GM12878 (cell line): ENCODE data around the gene C12orf60. TPM values are rescaled to one million over a fixed set of nuclear protein-coding genes. Genes with fewer than 3 reads are reported as not detected.

Source experiments
- BRCA1 ChIP-seq: IDR thresholded peaks from 2 replicates; pipeline ENCODE4 v1.6.1; 2011; ENCODE audit warnings: low read depth, low read length, improper control_type of control experiment
- CHD2 ChIP-seq: IDR thresholded peaks from 2 replicates; pipeline ENCODE4 v1.6.1; 2011; ENCODE audit warnings: low read depth, low read length, improper control_type of control experiment, borderline replicate concordance
- CHD4 ChIP-seq: fragments of 200-600 bp; sonication (generic); IDR thresholded peaks from 2 replicates; pipeline ENCODE4 v1.6.1; 2016; ENCODE audit warnings: mild to moderate bottlenecking
- CREB1 ChIP-seq: IDR thresholded peaks from 2 replicates; pipeline ENCODE4 v1.6.1; 2012; ENCODE audit warnings: low read depth, mild to moderate bottlenecking, inconsistent platforms
- DPF2 ChIP-seq: fragments of 450-650 bp; IDR thresholded peaks from 2 replicates; pipeline ENCODE4 v1.6.1; 2017; ENCODE audit warnings: mild to moderate bottlenecking
- EP300 ChIP-seq, 2 experiments: fragments of 150-350 bp in 1 of 2; IDR thresholded peaks; 2 replicates each; pipeline ENCODE4 v1.6.1; 2011 to 2012; ENCODE audit warnings: low read depth in 2 of 2, low read length in 2 of 2, borderline replicate concordance in 1 of 2, improper control_type of control experiment in 1 of 2, inconsistent platforms in 1 of 2; ENCODE audit not compliant: control insufficient read depth in 1 of 2
- ETV6 ChIP-seq, 2 experiments: fragments of 450-650 bp in 1 of 2; IDR thresholded peaks in 1 of 2; conservative IDR thresholded peaks in 1 of 2; 2 replicates each; pipeline ENCODE4 v1.6.1; 2014; ENCODE audit warnings: antibody characterized with exemption in 1 of 2, borderline replicate concordance in 1 of 2, low read depth in 1 of 2, mild to moderate bottlenecking in 1 of 2, moderate library complexity in 1 of 2
- GABPA ChIP-seq: IDR thresholded peaks from 2 replicates; pipeline ENCODE4 v1.6.1; 2014; ENCODE audit warnings: antibody characterized with exemption, low read depth, mild to moderate bottlenecking, inconsistent platforms
- GATAD2B ChIP-seq: fragments of 450-650 bp; conservative IDR thresholded peaks from 2 replicates; pipeline ENCODE4 v1.6.1; 2017; ENCODE audit warnings: low read depth, mild to moderate bottlenecking, moderate library complexity
- HDGF ChIP-seq: fragments of 450-650 bp; IDR thresholded peaks from 2 replicates; pipeline ENCODE4 v1.6.1; 2016; ENCODE audit warnings: antibody characterized with exemption
- IKZF2 ChIP-seq, 2 experiments: fragments of 450-650 bp; IDR thresholded peaks; 2 replicates each; pipeline ENCODE4 v1.6.1; 2017; ENCODE audit warnings: mild to moderate bottlenecking in 2 of 2, moderate library complexity in 2 of 2
- IRF3 ChIP-seq: fragments of 450-650 bp; IDR thresholded peaks from 2 replicates; pipeline ENCODE4 v1.6.1; 2014; ENCODE audit warnings: mild to moderate bottlenecking
- LARP7 ChIP-seq: fragments of 450-650 bp; IDR thresholded peaks from 2 replicates; pipeline ENCODE4 v1.6.1; 2017; ENCODE audit warnings: mild to moderate bottlenecking
- MTA2 ChIP-seq: fragments of 450-650 bp; IDR thresholded peaks from 2 replicates; pipeline ENCODE4 v1.6.1; 2016; ENCODE audit warnings: low read depth, mild to moderate bottlenecking, moderate library complexity
- NBN ChIP-seq: fragments of 450-650 bp; IDR thresholded peaks from 2 replicates; pipeline ENCODE4 v1.6.1; 2016
- NR2C1 ChIP-seq: fragments of 450-650 bp; IDR thresholded peaks from 2 replicates; pipeline ENCODE4 v1.6.1; 2017; ENCODE audit warnings: antibody characterized with exemption, mild to moderate bottlenecking, moderate library complexity
- PBX3 ChIP-seq: IDR thresholded peaks from 2 replicates; pipeline ENCODE4 v1.6.1; 2011; ENCODE audit warnings: mild to moderate bottlenecking, low read depth, low read length, moderate library complexity; ENCODE audit not compliant: insufficient replicate concordance
- PKNOX1 ChIP-seq: fragments of 450-650 bp; IDR thresholded peaks from 2 replicates; pipeline ENCODE4 v1.6.1; 2016; ENCODE audit warnings: mild to moderate bottlenecking
- PML ChIP-seq: IDR thresholded peaks from 2 replicates; pipeline ENCODE4 v1.6.1; 2012; ENCODE audit warnings: low read length, inconsistent platforms
- POLR2A ChIP-seq: IDR thresholded peaks from 2 replicates; pipeline ENCODE4 v1.6.1; 2011; ENCODE audit warnings: low read depth, mild to moderate bottlenecking, low read length
- RELA ChIP-seq: fragments of 450-650 bp; IDR thresholded peaks from 2 replicates; pipeline ENCODE4 v1.8.0; 2014; ENCODE audit warnings: borderline replicate concordance; ENCODE audit not compliant: partially characterized antibody
- SMAD1 ChIP-seq: fragments of 450-650 bp; IDR thresholded peaks from 2 replicates; pipeline ENCODE4 v1.6.1; 2018; ENCODE audit warnings: mild to moderate bottlenecking, low read depth; ENCODE audit not compliant: partially characterized antibody
- ZBTB40 ChIP-seq: fragments of 450-650 bp; IDR thresholded peaks from 2 replicates; pipeline ENCODE4 v1.6.1; 2016; ENCODE audit warnings: mild to moderate bottlenecking, moderate library complexity, borderline replicate concordance
- ZNF622 ChIP-seq: fragments of 450-650 bp; IDR thresholded peaks from 2 replicates; pipeline ENCODE4 v1.6.1; 2017; ENCODE audit warnings: mild to moderate bottlenecking, inconsistent platforms
- polyA plus RNA-seq, 11 experiments: library from polyadenylated mRNA; depleted of rRNA in 4 of 11; unstranded in 6 of 11; stranded (reverse) in 5 of 11; fragments of >200 nt; fragmentation: Nextera tagmentation in 4 of 11; fragmentation: Illumina TruSeq in 1 of 11; extraction: Ambion mirVana in 4 of 11; extraction: Trizol in 1 of 11; gene quantifications; 1 replicate in 1 of 11; 2 replicates in 10 of 11; pipeline versions ENCODE4 v1.2.1 to v1.2.3, GENCODE V29; 2011 to 2016; ENCODE audit warnings: inconsistent platforms in 2 of 11, missing spikeins in 2 of 11, low read depth in 1 of 11
- total RNA-seq, 4 experiments: library from RNA; depleted of rRNA in 3 of 4; stranded (reverse); fragments of >200 nt in 3 of 4; fragmentation: Illumina TruSeq in 1 of 4; extraction: Trizol in 1 of 4; gene quantifications; 2 replicates each; pipeline versions ENCODE4 v1.2.1 to v1.2.3, GENCODE V29; 2013 to 2021

Gene C12orf60
- total and polyA plus RNA-seq, 10 of the 15 experiments (the other 5 are each of a cell fraction or from before 2014, with no cell fraction given), result 1.8 to 7.2 (median 3.2) TPM

- TF ChIP-seq GABPA (0 out of 2 replicates have a peak, but pooled peaks have one; percentile 34), PML (no peak), PBX3 (peak; percentile 27), NBN (peak; percentile 90), CHD4 (no peak), GATAD2B (peak; percentile 37; the same call in 1 of the 2 replicates), EP300 (IDR thresholded peaks at IDR 0.05; ENCODE audit: borderline replicate concordance in 1 of 2, control insufficient read depth in 1 of 2, low read depth in 2 of 2, low read length in 2 of 2) (peak; percentile 11 to 58; a peak in 3 of 4 replicates), IKZF2 (IDR thresholded peaks at IDR 0.05) (0 out of 4 replicates have a peak, but pooled peaks of 1 of the 2 experiments have one; percentile 19), ETV6 (conservative IDR thresholded peaks at IDR 0.05 in 1 of 2, IDR thresholded peaks at IDR 0.05 in 1 of 2; ENCODE audit: borderline replicate concordance in 1 of 2, low read depth in 1 of 2) (0 out of 4 replicates have a peak, but pooled peaks of 1 of the 2 experiments have one; percentile 29), NR2C1 (peak; percentile 41; the same call in 1 of the 2 replicates), POLR2A (peak; percentile 89), IRF3 (no peak), SMAD1 (peak; percentile 25), PKNOX1 (peak; percentile 59; the same call in 1 of the 2 replicates), BRCA1 (no peak), ZNF622 (no peak), MTA2 (peak; percentile 11; the same call in 1 of the 2 replicates), CREB1 (peak; percentile 81), HDGF (0 out of 2 replicates have a peak, but pooled peaks have one; percentile 53), ZBTB40 (peak; percentile 16), DPF2 (peak; percentile 16; the same call in 1 of the 2 replicates), RELA (peak; percentile 27), LARP7 (peak; percentile 85; the same call in 1 of the 2 replicates), CHD2 (peak; percentile 78)
Observed at GRCh38 chr12:14769969-14770495, 33.4 kb upstream of the C12orf60 start (continued).
